AG08395 (cell line): ENCODE measurements around the gene SFTPA2.
"Not testable (repeated sequence)": the region's sequence is repeated elsewhere in the genome, so short reads cannot be mapped to it uniquely, and the experiment has no call there.

Experiments used
- DNase-seq: peaks from one replicate; pipeline ENCODE4 v3.0.0; 2012; ENCODE audit warnings: mixed read lengths, low spot score

The SFTPA2 gene

DNA sequence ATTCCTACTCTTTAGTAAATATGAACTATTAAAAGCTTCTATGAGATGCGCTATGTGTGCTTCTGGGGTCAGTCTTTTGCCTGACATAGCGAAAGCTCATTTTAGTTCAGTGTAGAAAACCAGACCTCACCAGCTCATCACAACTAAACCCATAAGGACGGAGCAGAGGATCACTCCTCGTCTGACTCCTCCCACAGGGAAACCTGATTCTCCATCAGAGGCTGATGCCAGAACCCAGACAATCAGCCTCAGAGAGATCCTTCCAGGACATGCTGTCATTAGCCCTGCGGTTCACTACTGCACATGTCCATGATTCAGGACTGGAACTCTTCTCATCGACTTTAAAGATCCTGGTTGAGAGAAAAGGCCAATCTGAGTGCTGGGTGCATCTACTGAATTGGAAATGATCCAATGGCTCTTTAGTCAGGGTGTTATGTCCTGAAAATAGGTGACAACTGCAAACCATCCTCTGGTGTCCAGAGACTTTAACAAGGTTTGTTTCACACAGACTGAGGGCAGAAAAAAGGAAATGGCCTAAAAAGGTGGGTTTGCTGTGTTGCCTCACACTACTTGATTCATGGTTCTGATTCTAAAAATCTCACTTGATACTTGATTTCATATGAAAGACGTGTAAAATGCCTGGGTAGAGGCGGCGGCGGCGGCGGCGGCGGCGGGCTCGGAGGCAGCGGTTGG lies 48.2 kb downstream of the SFTPA2 start, which contains the start of gene EIF5AL1:
Gene EIF5AL1 (plus strand): TSS at position 643 of the 693 bp plus-strand sequence. CDS start 117 bp downstream, outside the sequence.
- DNase-seq, result peak; percentile 2

DNA sequence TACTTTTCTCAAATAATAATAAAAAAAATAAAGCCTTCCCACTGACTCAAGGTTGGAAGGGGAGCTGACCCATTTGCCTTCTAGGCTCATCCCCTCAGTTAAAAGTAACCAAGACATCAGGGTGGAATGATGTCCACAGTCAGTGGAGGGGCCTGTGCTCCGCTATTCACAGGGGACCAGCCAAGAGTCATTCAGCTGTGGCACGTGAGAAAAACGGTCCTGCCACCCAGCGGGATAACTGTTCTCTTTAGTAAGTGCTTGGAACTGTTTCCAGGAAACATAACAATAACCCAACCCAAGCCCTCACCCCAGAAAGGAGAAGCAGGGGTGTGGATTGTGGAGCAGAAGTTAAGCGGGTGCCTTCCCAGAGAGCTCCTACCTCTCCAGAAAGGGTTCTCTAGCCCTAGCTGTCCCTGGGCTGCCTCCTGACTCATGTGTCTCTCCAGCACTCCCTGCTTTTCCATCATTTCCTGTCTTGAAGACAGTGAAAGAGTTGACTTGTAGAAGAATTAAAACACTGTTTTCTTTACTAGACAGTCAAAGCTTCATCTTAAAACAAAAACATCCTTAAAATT lies 50.2 kb downstream of the SFTPA2 start:
- not testable (repeated sequence) for DNase-seq

DNA sequence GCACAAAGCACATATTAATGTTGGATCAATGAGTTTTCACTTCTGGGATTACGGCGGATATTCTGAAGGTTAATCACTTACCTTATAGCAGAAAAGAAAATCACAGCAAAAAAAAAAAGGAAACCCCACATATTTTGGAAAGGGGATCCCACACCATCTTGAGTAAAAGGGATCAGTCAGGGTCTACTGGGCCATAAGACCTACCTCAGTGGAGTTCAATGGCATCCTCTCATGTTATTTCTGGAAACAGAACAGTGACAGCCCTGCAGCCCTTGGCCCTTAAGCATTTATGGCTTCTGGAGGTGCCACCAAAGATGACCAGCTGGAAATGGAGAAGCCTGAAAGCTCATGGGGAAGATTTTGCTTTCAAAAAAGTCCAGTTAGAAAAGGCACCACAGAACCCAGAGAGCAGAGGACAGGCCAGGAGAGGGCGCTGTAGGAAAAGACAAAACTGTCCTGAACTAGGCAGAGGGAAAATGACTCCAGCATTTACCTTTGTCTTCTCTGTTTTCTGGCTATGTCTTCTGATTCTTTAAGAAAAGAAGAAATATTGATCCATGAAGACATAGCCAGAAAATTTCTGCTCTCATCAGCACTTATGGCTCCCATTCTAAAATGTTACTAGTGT lies 50.8 kb downstream of the SFTPA2 start:
- DNase-seq, result not testable (repeated sequence)

DNA sequence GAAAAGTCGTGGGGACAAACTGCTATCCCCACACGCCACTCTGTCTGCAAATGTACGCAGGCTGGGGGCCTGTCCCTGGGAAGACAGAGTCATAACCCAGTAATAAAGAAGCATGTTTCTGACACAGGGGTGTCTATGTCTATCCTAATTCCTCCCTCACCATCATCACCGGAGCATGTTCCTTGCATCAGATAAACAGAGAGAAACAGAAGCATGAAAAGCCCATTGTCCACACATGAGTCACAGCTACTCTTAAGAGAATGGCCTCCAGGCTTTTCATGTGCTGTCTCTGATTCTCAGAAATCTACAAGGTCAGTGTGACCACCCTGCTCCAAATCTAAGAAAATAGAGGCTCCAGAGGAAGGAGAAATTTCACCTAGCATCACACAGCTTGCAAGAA lies 52.0 kb downstream of the SFTPA2 start:
- not testable (repeated sequence) for DNase-seq

DNA sequence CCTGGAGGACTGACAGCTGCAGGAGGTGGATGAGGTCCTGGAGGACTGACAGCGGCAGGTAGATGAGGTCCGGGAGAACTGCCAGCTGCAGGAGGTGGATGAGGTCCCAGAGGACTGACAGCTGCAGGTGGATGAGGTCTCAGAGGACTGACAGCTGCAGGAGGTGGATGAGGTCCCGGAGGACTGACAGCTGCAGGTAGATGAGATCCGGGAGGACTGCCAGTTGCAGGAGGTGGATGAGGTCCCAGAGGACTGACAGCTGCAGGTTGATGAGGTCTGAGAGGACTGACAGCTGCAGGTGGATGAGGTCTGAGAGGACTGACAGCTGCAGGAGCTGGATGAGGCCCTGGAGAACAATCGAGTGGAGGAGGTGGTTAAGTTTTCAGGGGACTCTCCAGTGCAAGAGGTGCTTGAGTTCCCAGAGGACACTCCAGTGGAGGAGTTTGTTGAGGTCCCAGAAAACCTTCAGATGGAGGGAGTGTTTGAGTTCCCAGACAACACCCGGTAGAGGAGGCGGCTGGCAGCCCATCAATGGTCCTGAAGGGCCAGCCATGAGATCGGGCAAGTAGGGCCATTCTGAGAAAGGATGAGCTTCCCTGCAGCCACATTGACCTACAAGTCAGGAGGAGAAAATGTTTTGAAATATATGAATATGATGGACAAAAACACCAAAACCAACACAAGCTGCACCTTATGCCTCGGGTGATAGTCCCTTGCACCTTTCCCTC lies 52.6 kb downstream of the SFTPA2 start:
- no peak for DNase-seq
